GM23248 (cell line): ENCODE data around the gene PIN4. TPM values are rescaled to one million over a fixed set of nuclear protein-coding genes. Genes with fewer than 3 reads are reported as not detected.

ENCODE experiments used
- DNase-seq: peaks from one replicate; pipeline ENCODE4 v3.0.0-alpha.2; 2015
- H2AFZ ChIP-seq: fragments of 200-600 bp; sonication (generic); 2 replicates; pipeline ENCODE4 v1.6.1; 2016; ENCODE audit warnings: antibody characterized with exemption
- H3F3A ChIP-seq: fragments of 200-600 bp; sonication (generic); 2 replicates; pipeline ENCODE4 v1.6.1; 2016; ENCODE audit warnings: mild to moderate bottlenecking, antibody characterized with exemption, mixed run types; ENCODE audit not compliant: insufficient read depth
- H3K27ac ChIP-seq: fragments of 200-600 bp; sonication (generic); 2 replicates; pipeline ENCODE4 v1.5.1; 2016; ENCODE audit warnings: mild to moderate bottlenecking
- H3K27me3 ChIP-seq: fragments of 200-600 bp; sonication (generic); replicated peaks from 2 replicates; pipeline ENCODE4 v1.6.1; 2016; ENCODE audit warnings: mild to moderate bottlenecking; ENCODE audit not compliant: insufficient read depth
- H3K36me3 ChIP-seq: fragments of 200-600 bp; sonication (generic); 2 replicates; pipeline ENCODE4 v1.6.1; 2016; ENCODE audit warnings: low read depth, mild to moderate bottlenecking
- H3K4me1 ChIP-seq: fragments of 200-600 bp; sonication (generic); 2 replicates; pipeline ENCODE4 v1.6.1; 2016; ENCODE audit warnings: mild to moderate bottlenecking; ENCODE audit not compliant: insufficient read depth
- H3K4me2 ChIP-seq: fragments of 200-600 bp; sonication (generic); one replicate; pipeline ENCODE4 v1.6.1; 2016; ENCODE audit warnings: mild to moderate bottlenecking; ENCODE audit not compliant: unreplicated experiment
- H3K4me3 ChIP-seq: fragments of 200-600 bp; sonication (generic); 2 replicates; pipeline ENCODE4 v1.5.1; 2016; ENCODE audit warnings: mild to moderate bottlenecking
- H3K79me2 ChIP-seq: fragments of 200-600 bp; sonication (generic); 2 replicates; pipeline ENCODE4 v1.6.1; 2016; ENCODE audit warnings: mild to moderate bottlenecking; ENCODE audit not compliant: insufficient read depth
- H3K9ac ChIP-seq: fragments of 200-600 bp; sonication (generic); 2 replicates; pipeline ENCODE4 v1.6.1; 2016; ENCODE audit warnings: mild to moderate bottlenecking
- H3K9me2 ChIP-seq: fragments of 200-600 bp; sonication (generic); 2 replicates; pipeline ENCODE4 v1.6.1; 2016; ENCODE audit warnings: mixed run types, mild to moderate bottlenecking, moderate library complexity; ENCODE audit not compliant: insufficient read depth
- H3K9me3 ChIP-seq: fragments of 200-600 bp; sonication (generic); one replicate; pipeline ENCODE4 v1.6.1; 2017; ENCODE audit warnings: low read depth
- H4K20me1 ChIP-seq: fragments of 200-600 bp; sonication (generic); 2 replicates; pipeline ENCODE4 v1.6.0; 2016; ENCODE audit not compliant: insufficient read depth
- EZH2 ChIP-seq: fragments of 200-600 bp; sonication (generic); IDR thresholded peaks from 2 replicates; pipeline ENCODE4 v1.6.1; 2018; ENCODE audit warnings: antibody characterized with exemption, mild to moderate bottlenecking; ENCODE audit not compliant: insufficient read depth, poor library complexity, severe bottlenecking
- EZH2phosphoT487 ChIP-seq: fragments of 200-600 bp; sonication (generic); IDR thresholded peaks from 2 replicates; pipeline ENCODE4 v1.6.1; 2018; ENCODE audit warnings: antibody characterized with exemption, moderate library complexity, mild to moderate bottlenecking, low read depth; ENCODE audit not compliant: insufficient read depth
- WGBS, 2 experiments: methylation state at CpG; one replicate each; pipeline ENCODE4 v1.1.6; 2015 to 2017; ENCODE audit warnings: low lambda C conversion rate in 2 of 2, low coverage in 1 of 2; ENCODE audit errors: missing lambda C conversion rate in 2 of 2; 5-methylcytosine and 5-hydroxymethylcytosine counted together
- in situ Hi-C: fragments of 300-500 bp; cut with MboI; formaldehyde crosslinking; loops from 2 replicates; pipeline ENCODE4 v1.15.0; 2020
- polyA plus RNA-seq: library from polyadenylated mRNA; unstranded; fragments of >200 nt; fragmentation: Nextera tagmentation; extraction: Ambion mirVana; gene quantifications from 2 replicates; pipeline ENCODE4 v1.2.1, GENCODE V29; 2016
- total RNA-seq: library from RNA; depleted of rRNA; stranded (reverse); fragments of >200 nt; shearing (Covaris generic); gene quantifications from 2 replicates; pipeline ENCODE4 v1.2.3, GENCODE V29; 2014

The PIN4 gene
- total and polyA plus RNA-seq, 2 experiments from 2014 or later = 6.5 to 24.7 TPM

GRCh38 chrX:72182924-72183323 lies 1.4 kb downstream of the PIN4 start:
- no peaks in the 10 kb centered on the region for H3K9me3 ChIP-seq
- no peaks in the 10 kb centered on the region for H3K27me3 ChIP-seq
- H3K4me2 ChIP-seq = peak overlapping the region; percentile 65
- peaks cover 8% of the 10 kb centered on the region; the same call in 1 of the 2 replicates for H3K4me1 ChIP-seq
- no peak for DNase-seq
- no peaks in the 10 kb centered on the region for H4K20me1 ChIP-seq
- H3K4me3 ChIP-seq = peak overlapping the region; percentile 90
- no peak overlapping the region for H3K27ac ChIP-seq
- no peaks in the 10 kb centered on the region for H3K9me2 ChIP-seq
- H3K9ac ChIP-seq = peak overlapping the region; percentile 92; the same call in 1 of the 2 replicates
- in situ Hi-C loops = no loop called here
- no peaks in the 10 kb centered on the region for H3K36me3 ChIP-seq
- WGBS, 2 experiments = 90 to 100% methylated on average over 2 of the region's 2 CpGs
- H3K79me2 ChIP-seq = peaks cover 30% of the 10 kb centered on the region
- no peak overlapping the region for H2AFZ ChIP-seq
- H3F3A ChIP-seq = no peaks in the 10 kb centered on the region
- TF ChIP-seq EZH2phosphoT487 (no peak), EZH2 (no peak)

GRCh38 chrX:72201836-72202536 lies 20.4 kb downstream of the PIN4 start:
- TF ChIP-seq EZH2 (no peak), EZH2phosphoT487 (no peak)
- Histone ChIP-seq H3K27me3 (no peaks in the 10 kb centered on the region), H3K4me3 (peak overlapping the region; percentile 31; the same call in 1 of the 2 replicates), H3K27ac (peak overlapping the region; percentile 92), H3K4me1 (peaks cover 13% of the 10 kb centered on the region), H3K9me3 (no peaks in the 10 kb centered on the region), H3F3A (peaks cover 13% of the 10 kb centered on the region), H3K36me3 (no peaks in the 10 kb centered on the region; the same call in 1 of the 2 replicates), H3K4me2 (peak overlapping the region; percentile 72), H3K9ac (peak overlapping the region; percentile 75), H3K79me2 (no peaks in the 10 kb centered on the region), H4K20me1 (no peaks in the 10 kb centered on the region), H2AFZ (peak overlapping the region; percentile 63; the same call in 1 of the 2 replicates), H3K9me2 (no peaks in the 10 kb centered on the region)
- DNase-seq = peak; percentile 84
- WGBS, 2 experiments = 56 to 63% methylated on average over 7 of the region's 7 CpGs
- in situ Hi-C loops = no loop called here

GRCh38 chrX:72202792-72203401 lies 21.3 kb downstream of the PIN4 start:
- no peaks in the 10 kb centered on the region for H3K27me3 ChIP-seq
- 81% methylated on average over 4 of the region's 4 CpGs for WGBS, 2 experiments
- H3K9me2 ChIP-seq = no peaks in the 10 kb centered on the region
- peak overlapping the region; percentile 72 for H3K4me2 ChIP-seq
- H3K9me3 ChIP-seq = no peaks in the 10 kb centered on the region
- no peak for TF ChIP-seq EZH2phosphoT487
- TF ChIP-seq EZH2 = no peak
- in situ Hi-C loops = no loop called here
- no peaks in the 10 kb centered on the region for H3K79me2 ChIP-seq
- peak overlapping the region; percentile 92 for H3K27ac ChIP-seq
- H2AFZ ChIP-seq = no peak overlapping the region
- DNase-seq = no peak
- peaks cover 16% of the 10 kb centered on the region for H3K4me1 ChIP-seq
- H3K4me3 ChIP-seq = no peak overlapping the region
- peaks cover 13% of the 10 kb centered on the region for H3F3A ChIP-seq
- H3K36me3 ChIP-seq = no peaks in the 10 kb centered on the region; the same call in 1 of the 2 replicates
- H4K20me1 ChIP-seq = no peaks in the 10 kb centered on the region
- no peak overlapping the region for H3K9ac ChIP-seq

- no peak overlapping the region for H3K27ac ChIP-seq
- H3K4me3 ChIP-seq = no peak overlapping the region
- peaks cover 13% of the 10 kb centered on the region for H3F3A ChIP-seq
- no peaks in the 10 kb centered on the region for H3K9me3 ChIP-seq
- no peaks in the 10 kb centered on the region for H3K9me2 ChIP-seq
- WGBS, 2 experiments = 79 to 82% methylated on average over 6 of the region's 6 CpGs
- no peak for DNase-seq
- peaks cover 21% of the 10 kb centered on the region for H3K4me1 ChIP-seq
- in situ Hi-C loops = no loop called here
- no peak overlapping the region for H2AFZ ChIP-seq
- H3K4me2 ChIP-seq = no peak overlapping the region
- H4K20me1 ChIP-seq = no peaks in the 10 kb centered on the region
- no peaks in the 10 kb centered on the region for H3K79me2 ChIP-seq
- H3K9ac ChIP-seq = no peak overlapping the region
- H3K27me3 ChIP-seq = no peaks in the 10 kb centered on the region
- no peaks in the 10 kb centered on the region; the same call in 1 of the 2 replicates for H3K36me3 ChIP-seq
- TF ChIP-seq EZH2phosphoT487 = no peak
- TF ChIP-seq EZH2 = no peak
These were observed 21.9 kb downstream of the PIN4 start for GRCh38 chrX:72203421-72203820.
